ENCODE data around the gene UBE2D2.
"Not testable (repeated sequence)": the region's sequence is repeated elsewhere in the genome, so short reads cannot be mapped to it uniquely, and the experiment has no call there.

UBE2D2 gene

GRCh38 chr5:139584137-139584536 lies 23.0 kb downstream of the UBE2D2 start:
- no peak for DNase-seq (ENCODE audit: low spot score)

- not testable (repeated sequence) for DNase-seq (ENCODE audit: low spot score)
These were observed 27.0 kb downstream of the UBE2D2 start for GRCh38 chr5:139588116-139588515.

GRCh38 chr5:139588962-139589361 lies 27.8 kb downstream of the UBE2D2 start:
- no peak for DNase-seq (ENCODE audit: low spot score)

DNA sequence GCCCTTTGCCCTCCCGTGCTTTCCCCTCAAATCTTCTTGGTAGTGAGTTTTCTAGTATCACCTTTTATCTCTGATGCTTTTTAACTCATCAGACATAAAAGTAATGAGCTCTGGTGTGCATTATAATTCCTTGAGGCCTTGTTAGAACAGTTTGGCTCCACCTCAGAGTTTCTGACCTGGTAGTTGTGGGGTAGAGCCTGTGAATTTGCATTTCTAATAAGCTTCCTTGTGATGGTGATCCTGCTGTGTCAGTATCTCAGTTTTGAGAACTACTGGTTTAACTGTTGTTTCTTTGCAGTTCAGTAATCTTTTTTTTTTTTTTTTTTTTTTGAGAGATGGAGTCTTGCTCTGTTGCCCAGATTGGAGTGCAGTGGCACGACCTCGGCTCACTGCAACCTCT lies 31.1 kb downstream of the UBE2D2 start:
- DNase-seq (ENCODE audit: low spot score): no peak

DNA sequence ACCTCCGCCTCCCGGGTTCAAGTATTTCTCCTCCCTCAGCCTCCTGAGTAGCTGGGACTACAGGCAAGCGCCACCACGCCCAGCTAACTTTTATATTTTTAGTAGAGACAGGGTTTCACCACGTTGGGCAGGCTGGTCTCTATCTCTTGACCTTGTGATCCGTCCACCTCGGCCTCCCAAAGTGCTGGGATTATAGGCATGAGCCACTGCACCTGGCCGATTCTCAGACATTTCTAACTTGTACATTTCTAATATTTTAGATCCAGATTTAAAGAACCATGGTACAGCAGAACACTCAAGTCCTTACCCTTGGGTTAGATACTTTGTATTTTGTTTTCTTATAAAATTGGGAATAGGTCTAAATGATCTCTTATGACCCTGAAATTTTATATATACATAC lies 31.9 kb downstream of the UBE2D2 start:
- not testable (repeated sequence) for DNase-seq (ENCODE audit: low spot score)

GRCh38 chr5:139593716-139594319 lies 32.7 kb downstream of the UBE2D2 start:
- no peak for DNase-seq (ENCODE audit: low spot score)

- no peak for DNase-seq (ENCODE audit: low spot score)
These were observed 36.0 kb downstream of the UBE2D2 start for GRCh38 chr5:139597134-139597533.

DNA sequence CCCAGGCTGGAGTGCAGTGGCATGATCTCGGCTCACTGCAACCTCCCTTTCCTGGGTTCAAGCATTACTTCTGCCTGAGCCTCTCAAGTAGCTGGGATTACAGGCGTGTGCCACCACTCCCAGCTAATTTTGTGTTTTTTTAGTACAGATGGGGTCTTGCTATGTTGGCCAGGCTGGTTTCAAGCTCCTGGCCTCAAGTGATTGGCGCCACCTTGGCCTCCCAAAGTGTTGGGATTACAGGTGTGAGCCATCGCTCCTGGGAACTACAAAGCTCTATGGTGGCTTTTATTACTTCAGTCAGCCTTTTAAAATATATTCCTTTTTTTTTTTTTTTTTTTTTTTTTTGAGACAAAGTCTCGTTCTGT lies 37.4 kb downstream of the UBE2D2 start:
- not testable (repeated sequence) for DNase-seq (ENCODE audit: low spot score)

- no peak for DNase-seq (ENCODE audit: low spot score)
These were observed 39.3 kb downstream of the UBE2D2 start for GRCh38 chr5:139600336-139600949.

DNA sequence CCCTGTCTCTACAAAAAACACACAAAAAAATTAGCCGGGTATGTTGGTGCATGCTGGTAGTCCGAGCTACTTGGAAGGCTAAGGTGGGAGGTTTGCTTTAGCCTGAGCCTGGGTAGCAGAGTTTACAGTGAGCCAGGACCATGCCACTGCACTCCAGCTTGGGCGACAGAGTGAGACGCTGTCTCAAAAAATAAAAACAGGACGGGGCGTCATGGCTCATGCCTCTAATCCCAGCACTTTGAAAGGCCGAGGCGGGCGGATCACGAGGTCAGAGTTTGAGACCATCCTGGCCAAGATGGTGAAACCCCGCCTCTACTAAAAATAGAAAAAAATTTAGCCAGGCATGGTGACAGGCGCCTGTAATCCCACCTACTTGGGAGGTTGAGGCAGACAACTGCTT lies 40.3 kb downstream of the UBE2D2 start:
- DNase-seq (ENCODE audit: low spot score): no peak

- not testable (repeated sequence) for DNase-seq (ENCODE audit: low spot score)
These were observed 40.8 kb downstream of the UBE2D2 start for GRCh38 chr5:139601948-139602347.

DNA sequence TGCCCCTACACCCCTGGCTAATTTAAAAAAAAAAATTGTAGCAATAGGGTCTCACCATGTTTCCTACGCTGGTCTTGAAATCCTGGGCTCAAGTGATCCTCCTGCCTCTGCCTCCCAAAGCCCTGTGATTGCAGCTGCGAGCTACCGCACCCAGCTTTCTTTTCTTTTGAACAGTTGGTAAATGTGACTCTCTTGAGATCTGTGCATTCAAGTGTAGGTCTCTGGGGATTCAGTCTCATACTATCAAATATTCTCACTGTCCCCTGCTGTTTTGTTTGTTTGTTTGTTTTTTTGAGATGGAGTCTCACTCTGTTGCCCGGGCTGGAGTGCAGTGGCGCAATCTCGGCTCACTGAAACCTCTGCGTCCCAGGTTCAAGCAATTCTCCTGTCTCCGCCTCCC lies 44.7 kb downstream of the UBE2D2 start:
- DNase-seq (ENCODE audit: low spot score): no peak

DNA sequence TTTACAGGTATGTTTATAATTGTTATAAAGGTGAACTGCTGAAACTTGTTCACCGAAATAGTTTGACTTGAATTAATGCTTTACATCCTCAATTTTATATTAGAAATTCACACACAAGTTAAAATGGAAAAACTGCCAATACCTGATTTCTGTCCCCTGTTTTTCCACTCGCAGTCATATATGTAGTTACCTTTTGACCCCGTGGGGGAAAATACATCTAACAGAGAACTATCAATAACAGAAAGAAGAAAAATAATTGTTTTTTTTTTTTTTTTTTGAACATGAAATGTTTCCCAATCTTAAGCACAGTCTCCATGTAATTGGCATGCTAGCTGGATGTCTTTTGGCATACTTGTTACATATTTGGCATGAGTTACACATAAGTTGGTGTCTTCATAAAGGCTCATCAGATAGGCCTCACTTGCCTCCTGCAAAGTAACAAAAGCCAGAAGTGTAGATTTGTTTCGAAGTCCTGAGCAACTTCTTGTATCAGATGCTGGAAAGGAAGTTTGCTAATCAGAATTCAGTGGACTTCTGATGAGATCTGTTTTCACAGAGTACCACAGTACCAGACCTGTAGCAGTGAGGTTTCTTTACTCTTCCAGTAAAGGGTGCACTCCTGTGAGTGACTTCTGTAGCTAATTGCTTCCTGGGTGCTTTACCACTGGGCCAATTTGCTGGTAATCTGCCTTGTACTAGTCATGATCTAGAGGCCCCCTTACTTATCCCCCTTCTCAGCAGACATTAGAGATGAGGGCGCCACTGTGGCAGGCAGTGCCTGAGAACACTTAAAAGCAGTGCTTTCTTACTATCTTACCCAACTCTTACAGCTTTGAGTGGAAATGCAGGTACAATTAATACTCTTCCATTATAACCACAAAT lies 50.8 kb downstream of the UBE2D2 start:
- DNase-seq (ENCODE audit: low spot score): no peak

- DNase-seq (ENCODE audit: low spot score): no peak
These were observed 58.7 kb downstream of the UBE2D2 start for GRCh38 chr5:139619861-139620260.

DNA sequence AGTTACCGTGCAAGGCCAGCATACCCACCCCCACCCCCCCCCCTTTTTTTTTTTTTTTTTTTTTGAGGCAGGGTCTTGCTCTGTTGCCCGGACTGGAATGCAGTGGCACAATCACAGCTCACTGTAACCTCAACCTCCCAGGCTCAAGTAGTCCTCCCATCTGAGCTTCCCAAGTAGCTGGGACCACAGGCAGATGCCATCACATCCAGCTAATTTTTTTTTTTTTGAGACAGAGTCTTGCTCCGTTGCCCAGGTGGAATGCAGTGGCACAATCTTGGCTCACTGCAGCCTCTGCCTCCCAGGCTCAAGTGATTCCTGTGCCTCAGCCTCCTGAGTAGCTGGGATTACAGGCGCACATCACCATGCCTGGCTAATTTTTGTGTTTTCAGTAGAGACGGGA lies 64.3 kb downstream of the UBE2D2 start:
- DNase-seq (ENCODE audit: low spot score): not testable (repeated sequence)

DNA sequence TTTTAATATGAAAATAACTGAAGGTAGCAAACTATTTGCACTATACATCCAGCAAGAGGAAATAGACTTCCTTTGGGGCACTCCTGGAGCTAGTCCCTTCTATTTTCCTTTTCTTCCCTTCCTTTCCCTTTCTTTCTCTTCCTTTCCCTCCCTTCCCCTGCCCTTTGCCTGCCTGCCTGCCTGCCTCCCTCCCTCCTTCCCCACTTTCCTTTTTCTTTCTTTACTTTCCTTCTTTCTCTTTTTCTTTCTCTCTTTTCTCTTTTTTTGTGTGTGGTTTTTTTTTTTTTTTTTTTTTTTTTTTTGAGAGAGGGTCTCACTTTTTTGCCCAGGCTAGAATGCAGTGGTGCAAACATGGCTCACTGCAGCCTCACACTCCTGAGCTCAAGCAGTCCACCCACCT lies 69.7 kb downstream of the UBE2D2 start:
- DNase-seq (ENCODE audit: low spot score): no peak

- no peak for DNase-seq (ENCODE audit: low spot score)
These were observed 70.5 kb downstream of the UBE2D2 start for GRCh38 chr5:139631520-139632165.

GRCh38 chr5:139633295-139634027 lies 72.3 kb downstream of the UBE2D2 start:
- DNase-seq (ENCODE audit: low spot score): peak; percentile 76

GRCh38 chr5:139634028-139634325 lies 72.8 kb downstream of the UBE2D2 start:
- no peak for DNase-seq (ENCODE audit: low spot score)

- DNase-seq (ENCODE audit: low spot score): no peak
These were observed 73.4 kb downstream of the UBE2D2 start for GRCh38 chr5:139634541-139634940.

DNA sequence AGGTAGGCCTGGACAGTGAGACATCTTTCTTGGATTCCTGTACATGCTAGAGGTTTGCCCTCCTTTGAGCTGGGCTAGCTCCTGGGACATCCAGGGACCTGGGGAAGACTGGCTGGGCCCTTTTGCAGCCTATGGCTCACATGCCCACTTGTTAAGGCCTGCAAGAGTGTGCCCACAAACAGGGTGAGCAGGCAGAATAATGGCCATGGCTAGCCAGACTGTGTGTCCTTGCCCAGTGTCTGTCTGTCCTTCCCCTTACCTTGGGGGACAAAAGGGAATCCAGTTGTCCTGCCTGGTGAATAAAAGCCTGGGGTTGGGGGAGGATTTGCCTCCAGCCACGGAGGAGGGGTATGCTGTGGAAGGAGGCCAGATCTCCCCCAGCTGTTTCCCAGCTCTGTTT lies 74.1 kb downstream of the UBE2D2 start:
- no peak for DNase-seq (ENCODE audit: low spot score)

- peak; percentile 83 for DNase-seq (ENCODE audit: low spot score)
These were observed 74.6 kb downstream of the UBE2D2 start for GRCh38 chr5:139635606-139636206.

Data from kidney capillary endothelial cell (primary cell).